HTERT RPE-1 (cell line): Measurements from ENCODE around the gene CYB5R4.
"Not testable (repeated sequence)": the region's sequence is repeated elsewhere in the genome, so short reads cannot be mapped to it uniquely, and the experiment has no call there.

Experiments used
- in situ Hi-C: fragments of 300-500 bp; cut with MboI; formaldehyde crosslinking; loops from 4 replicates; pipeline ENCODE4 v1.14.3; 2020; ENCODE audit warnings: low sequenced_read_pairs

The CYB5R4 gene

DNA sequence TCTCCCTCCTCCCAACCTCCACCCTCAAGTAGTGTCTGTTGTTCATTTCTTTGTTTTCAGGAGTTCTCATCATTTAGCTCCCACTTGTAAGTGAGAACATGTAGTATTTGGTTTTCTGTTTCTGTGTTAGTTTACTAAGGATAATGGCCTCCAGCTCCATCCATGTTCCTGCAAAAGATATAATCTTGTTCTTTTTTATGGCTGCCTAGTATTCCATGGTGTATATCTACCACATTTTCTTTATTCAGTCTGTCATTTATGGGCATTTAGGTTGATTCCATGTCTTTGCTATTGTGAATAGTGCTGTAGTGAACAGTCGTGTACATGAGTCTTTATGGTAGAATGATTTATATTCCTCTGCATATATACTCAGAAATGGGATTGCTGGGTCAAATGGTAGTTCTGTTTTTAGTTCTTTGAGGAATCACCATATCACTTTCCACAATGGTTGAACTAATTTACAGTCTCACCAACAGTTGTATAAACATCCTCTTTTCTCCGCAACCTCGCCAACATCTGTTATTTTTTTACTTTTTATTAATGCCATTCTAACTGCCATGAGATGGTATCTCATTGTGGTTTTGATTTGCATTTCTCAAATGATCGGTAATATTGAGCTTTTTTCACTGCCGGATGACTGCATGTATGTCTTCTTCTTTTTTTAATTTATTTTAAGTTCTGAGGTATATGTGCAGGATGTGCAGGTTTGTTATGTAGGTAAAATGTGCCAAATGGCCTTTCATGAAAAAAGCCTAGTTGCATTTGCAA lies 48.3 kb downstream of the CYB5R4 start:
- in situ Hi-C loops, result not testable (repeated sequence)

- in situ Hi-C loops, result no loop called here
Measured at GRCh38 chr6:83908813-83909212, 49.3 kb downstream of the CYB5R4 start.

- in situ Hi-C loops, result no loop called here
Measured at GRCh38 chr6:83911278-83911677, 51.8 kb downstream of the CYB5R4 start.

DNA sequence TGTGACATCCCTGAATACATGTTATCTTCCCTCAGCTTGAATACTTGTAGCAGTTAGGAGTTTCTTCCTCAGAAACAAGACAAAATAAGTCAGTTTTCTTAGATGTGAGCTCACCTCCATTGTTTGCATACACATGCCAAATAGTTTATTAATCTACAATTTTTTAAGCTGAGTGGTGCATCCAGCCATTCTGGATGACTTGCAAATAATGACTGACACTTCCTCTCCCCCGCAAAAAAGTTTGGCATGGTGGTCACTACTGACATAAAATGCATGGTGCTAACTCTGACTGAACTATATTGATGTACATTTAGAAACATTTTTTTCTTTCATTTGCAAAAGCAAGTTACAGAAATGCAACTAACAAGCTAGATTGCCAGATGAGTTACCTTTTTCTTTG lies 55.5 kb downstream of the CYB5R4 start:
- in situ Hi-C loops, result no loop called here

DNA sequence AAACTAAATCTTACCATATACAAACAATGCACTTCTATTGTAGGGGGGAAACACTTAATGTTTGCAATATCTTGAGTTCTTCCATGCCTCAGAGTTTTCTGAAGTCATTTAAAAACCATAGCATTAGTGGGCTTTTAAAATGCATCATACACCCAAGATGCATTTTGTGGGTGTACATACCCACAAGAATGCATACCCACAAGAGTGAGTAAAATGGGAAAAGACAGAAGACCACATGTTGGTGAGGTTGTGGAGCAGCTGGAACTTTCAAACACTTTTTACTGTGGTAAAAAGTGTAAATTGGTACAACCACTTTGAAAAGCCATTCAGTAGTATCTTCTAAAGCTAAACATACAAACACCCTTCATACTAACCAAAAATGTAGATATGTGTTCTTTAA lies 57.5 kb downstream of the CYB5R4 start:
- in situ Hi-C loops, result no loop called here

GRCh38 chr6:83920017-83920416 lies 60.5 kb downstream of the CYB5R4 start:
- in situ Hi-C loops, result no loop called here

GRCh38 chr6:83921315-83921714 lies 61.8 kb downstream of the CYB5R4 start:
- in situ Hi-C loops, result no loop called here

DNA sequence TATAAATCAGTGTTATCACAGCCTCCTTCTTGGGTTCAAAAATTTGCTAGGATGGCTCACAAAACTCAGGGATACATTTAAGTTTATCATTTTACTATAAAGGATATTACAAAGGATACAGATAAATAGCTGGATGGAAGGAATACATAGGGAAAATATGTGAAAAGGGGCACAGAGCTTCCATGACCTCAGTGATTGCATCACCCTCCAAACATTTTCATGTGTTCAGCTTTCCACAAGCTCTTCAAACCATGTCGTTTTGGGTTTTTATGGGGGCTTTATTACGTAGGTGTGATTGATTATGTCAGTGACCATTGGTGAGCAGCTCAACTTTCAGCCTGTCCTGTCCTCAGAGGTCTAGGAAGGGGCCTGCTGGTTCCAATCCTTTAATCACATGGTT lies 68.0 kb downstream of the CYB5R4 start:
- in situ Hi-C loops, result no loop called here

DNA sequence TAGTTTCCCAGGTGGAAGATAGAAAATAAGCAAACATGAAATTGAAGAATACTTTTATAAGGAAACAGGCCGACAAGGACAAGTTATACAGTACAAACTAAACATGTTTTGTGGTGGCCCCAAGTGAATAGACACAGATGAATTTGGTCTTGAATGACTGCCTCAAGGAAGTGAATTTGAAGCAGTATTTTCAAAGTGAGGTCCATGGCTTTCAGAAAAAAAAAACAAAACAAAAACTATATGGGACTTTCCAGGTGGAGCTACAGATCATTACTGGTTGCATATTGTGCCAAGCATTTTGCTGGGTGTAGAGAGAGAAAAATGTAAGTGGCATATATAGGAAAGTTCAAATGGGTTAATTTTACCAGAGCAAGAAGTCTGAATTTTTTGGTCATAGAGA lies 68.8 kb downstream of the CYB5R4 start:
- in situ Hi-C loops, result no loop called here

DNA sequence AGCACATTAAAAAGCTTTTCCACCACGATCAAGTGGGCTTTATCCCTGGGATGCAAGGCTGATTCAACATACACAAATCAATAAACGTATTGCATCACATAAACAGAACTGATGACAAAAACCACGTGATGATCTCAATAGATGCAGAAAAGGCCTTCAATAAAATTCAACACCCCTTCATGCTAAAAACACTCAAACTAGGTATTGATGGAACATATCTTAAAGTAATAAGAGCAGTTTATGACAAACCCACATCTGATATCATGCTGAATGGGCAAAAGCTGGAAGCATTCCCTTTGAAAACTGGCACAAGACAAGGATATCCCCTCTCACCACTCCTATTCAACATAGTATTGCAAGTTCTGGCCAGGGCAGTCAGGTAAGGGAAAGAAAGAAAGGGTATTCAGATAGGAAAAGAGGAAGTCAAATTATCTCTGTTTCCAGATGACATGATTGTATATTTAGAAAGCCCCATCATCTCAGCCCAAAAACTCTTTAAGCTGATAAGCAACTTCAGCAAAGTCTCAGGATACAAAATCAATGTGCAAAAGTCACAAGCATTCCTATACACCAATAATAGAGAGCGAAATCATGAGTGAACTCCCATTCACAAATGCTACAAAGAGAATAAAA lies 86.8 kb downstream of the CYB5R4 start:
- in situ Hi-C loops, result not testable (repeated sequence)

- in situ Hi-C loops, result not testable (repeated sequence)
Measured at GRCh38 chr6:83947983-83948382, 88.5 kb downstream of the CYB5R4 start.

GRCh38 chr6:83948851-83949250 lies 89.4 kb downstream of the CYB5R4 start:
- in situ Hi-C loops, result no loop called here

GRCh38 chr6:83951423-83951822 lies 91.9 kb downstream of the CYB5R4 start:
- in situ Hi-C loops, result not testable (repeated sequence)

GRCh38 chr6:83952830-83953229 lies 93.3 kb downstream of the CYB5R4 start:
- in situ Hi-C loops, result no loop called here

DNA sequence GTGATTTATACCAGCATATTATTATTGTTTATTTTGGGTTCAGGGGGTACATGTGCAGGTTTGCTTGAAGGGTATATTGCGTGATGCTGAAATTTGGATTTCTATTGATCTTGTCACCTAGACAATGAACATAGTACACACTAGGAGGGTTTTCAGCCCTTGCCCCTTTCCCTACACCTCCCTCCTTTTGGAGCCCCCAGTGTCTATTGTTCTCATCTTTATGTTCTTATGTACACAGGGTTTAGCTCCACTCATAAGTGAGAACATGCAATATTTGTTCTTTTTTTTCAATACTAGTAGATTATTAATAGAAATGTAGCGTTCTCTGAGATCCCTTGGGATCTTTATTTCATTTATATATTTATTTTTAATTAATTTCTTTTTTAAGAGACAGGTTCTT lies 94.9 kb downstream of the CYB5R4 start:
- in situ Hi-C loops, result no loop called here

- in situ Hi-C loops, result no loop called here
Measured at GRCh38 chr6:83958241-83958685, 98.8 kb downstream of the CYB5R4 start.

DNA sequence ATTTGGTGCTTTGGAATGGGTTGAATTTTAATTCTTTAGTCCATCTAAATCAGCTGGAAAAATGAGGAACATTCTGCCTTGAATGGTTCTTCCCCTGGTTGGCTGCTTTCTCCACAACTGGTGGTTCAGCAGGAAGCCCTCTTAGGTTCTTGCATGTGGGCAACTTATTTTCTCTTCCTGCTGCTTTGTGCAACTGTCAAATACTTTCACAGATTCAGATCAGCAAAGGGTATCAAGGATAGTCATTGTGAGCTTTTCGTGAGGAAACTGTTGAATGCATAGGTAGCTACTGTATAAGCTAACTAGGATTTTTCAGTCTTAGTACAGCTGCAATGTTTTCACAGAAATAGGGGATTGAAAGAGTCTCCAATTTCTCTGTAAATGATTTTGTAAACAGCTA lies 101.2 kb downstream of the CYB5R4 start:
- in situ Hi-C loops, result no loop called here

DNA sequence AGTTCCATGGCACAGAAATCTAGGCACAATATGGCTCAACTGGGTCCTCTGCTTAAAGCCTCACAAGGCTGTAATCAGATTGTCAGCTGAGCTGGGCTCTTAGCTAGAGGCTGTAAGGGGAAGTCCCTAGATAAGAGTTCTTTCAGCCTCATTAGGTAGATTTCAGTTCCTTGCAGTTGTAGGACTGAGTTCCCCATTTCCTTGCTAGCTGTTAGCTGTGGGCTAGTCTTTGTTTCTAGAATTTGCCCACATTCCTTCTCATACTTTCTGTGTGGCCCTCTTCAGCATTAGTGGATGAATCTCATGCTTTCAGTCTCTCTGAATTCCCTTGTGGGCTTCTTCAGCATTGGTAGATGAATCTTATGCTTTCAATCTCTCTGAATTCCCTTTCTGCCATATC lies 103.1 kb downstream of the CYB5R4 start:
- in situ Hi-C loops, result no loop called here

DNA sequence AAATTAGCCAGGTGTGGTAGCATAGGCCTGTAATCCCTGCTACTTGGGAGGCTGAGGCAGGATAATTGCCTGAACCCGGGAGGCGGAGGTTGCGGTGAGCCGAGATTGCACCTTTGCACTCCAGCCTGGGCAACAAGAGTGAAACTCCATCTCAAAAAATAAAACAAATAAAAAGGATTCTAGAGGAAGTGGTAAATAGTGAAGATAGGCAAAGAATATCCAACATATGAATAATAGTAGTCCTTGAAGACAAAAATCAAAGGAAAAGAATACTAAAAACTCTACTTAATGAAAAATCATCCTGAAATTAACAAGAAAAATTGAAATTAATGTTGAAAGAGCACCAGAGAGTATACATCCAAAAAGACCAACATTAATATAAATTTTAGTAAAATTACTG lies 107.0 kb downstream of the CYB5R4 start:
- in situ Hi-C loops, result no loop called here

- in situ Hi-C loops, result no loop called here
Measured at GRCh38 chr6:83970582-83970981, 111.1 kb downstream of the CYB5R4 start.

GRCh38 chr6:83974409-83975050 lies 115.0 kb downstream of the CYB5R4 start:
- in situ Hi-C loops, result no loop called here
